Gastroesophageal sphincter (tissue), 3 donors: ENCODE results near the gene GYS1.

Source experiments
- EP300 ChIP-seq: sonication (generic); formaldehyde crosslinking; IDR thresholded peaks from one replicate; pipeline ENCODE4 v1.6.1; 2017; ENCODE audit warnings: antibody characterized with exemption, mild to moderate bottlenecking
- POLR2A ChIP-seq, 2 donors: fragments of 450-650 bp; IDR thresholded peaks; one replicate each; pipeline ENCODE4 v1.6.1; 2017; ENCODE audit warnings: antibody characterized with exemption in 2 of 2, mild to moderate bottlenecking in 2 of 2, moderate library complexity in 1 of 2
- TF ChIP-seq, protein P1 (sequence below), 4 experiments: fragments of 200-600 bp in 2 of 4; fragments of 450-650 bp in 2 of 4; sonication (generic) in 1 of 4; IDR thresholded peaks; one replicate each; pipeline ENCODE4 v1.5.1; 2017 to 2019; ENCODE audit warnings: antibody characterized with exemption in 4 of 4, mild to moderate bottlenecking in 2 of 4, moderate library complexity in 2 of 4

- TF ChIP-seq, protein P1, sequence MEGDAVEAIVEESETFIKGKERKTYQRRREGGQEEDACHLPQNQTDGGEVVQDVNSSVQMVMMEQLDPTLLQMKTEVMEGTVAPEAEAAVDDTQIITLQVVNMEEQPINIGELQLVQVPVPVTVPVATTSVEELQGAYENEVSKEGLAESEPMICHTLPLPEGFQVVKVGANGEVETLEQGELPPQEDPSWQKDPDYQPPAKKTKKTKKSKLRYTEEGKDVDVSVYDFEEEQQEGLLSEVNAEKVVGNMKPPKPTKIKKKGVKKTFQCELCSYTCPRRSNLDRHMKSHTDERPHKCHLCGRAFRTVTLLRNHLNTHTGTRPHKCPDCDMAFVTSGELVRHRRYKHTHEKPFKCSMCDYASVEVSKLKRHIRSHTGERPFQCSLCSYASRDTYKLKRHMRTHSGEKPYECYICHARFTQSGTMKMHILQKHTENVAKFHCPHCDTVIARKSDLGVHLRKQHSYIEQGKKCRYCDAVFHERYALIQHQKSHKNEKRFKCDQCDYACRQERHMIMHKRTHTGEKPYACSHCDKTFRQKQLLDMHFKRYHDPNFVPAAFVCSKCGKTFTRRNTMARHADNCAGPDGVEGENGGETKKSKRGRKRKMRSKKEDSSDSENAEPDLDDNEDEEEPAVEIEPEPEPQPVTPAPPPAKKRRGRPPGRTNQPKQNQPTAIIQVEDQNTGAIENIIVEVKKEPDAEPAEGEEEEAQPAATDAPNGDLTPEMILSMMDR (IDR thresholded peaks at IDR 0.05): no peak
- no peak for TF ChIP-seq POLR2A (IDR thresholded peaks at IDR 0.05)
- no peak for TF ChIP-seq EP300
Observed at GRCh38 chr19:48961051-48961649, 32.0 kb downstream of the GYS1 start.
